Measurements from ENCODE around the gene NPR1.
"Not testable (repeated sequence)": the region's sequence is repeated elsewhere in the genome, so short reads cannot be mapped to it uniquely, and the experiment has no call there.

Gene NPR1

DNA sequence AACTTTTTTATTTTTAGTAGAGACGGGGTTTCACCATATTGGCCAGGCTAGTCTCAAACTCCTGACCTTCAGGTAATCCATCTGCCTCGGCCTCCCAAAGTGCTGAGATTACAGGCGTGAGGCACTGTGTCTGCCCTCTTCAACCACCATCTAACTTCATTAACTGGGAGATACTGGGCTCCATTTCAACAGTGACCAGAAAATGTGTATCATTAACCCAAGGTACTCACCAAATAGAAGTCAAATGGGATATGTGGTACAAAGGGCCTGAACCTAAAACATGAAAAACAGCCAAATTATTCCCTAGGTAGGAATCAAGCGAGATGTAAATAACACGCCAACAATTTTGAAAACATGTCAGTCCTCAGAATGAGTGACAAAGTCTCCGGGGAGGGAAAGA, 8.9 kb upstream of the NPR1 start:
- no peaks in the 10 kb centered on the region for H3K27me3 Mint-ChIP-seq (ENCODE audit: low read depth)
- peak overlapping the region in 1 of 3 experiments; percentile 78 for H3K27ac Mint-ChIP-seq
- no peaks in the 10 kb centered on the region for H3K9me3 Mint-ChIP-seq
- H3K4me3 Mint-ChIP-seq = no peak overlapping the region
- peaks cover 22% of the 10 kb centered on the region for H3K4me1 Mint-ChIP-seq
- TF ChIP-seq, protein P1, sequence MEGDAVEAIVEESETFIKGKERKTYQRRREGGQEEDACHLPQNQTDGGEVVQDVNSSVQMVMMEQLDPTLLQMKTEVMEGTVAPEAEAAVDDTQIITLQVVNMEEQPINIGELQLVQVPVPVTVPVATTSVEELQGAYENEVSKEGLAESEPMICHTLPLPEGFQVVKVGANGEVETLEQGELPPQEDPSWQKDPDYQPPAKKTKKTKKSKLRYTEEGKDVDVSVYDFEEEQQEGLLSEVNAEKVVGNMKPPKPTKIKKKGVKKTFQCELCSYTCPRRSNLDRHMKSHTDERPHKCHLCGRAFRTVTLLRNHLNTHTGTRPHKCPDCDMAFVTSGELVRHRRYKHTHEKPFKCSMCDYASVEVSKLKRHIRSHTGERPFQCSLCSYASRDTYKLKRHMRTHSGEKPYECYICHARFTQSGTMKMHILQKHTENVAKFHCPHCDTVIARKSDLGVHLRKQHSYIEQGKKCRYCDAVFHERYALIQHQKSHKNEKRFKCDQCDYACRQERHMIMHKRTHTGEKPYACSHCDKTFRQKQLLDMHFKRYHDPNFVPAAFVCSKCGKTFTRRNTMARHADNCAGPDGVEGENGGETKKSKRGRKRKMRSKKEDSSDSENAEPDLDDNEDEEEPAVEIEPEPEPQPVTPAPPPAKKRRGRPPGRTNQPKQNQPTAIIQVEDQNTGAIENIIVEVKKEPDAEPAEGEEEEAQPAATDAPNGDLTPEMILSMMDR (IDR thresholded peaks at IDR 0.05; ENCODE audit: unreplicated experiment in 3 of 3) = no peak
- peaks cover 54% of the 10 kb centered on the region for H3K36me3 Mint-ChIP-seq (ENCODE audit: low read depth)

DNA sequence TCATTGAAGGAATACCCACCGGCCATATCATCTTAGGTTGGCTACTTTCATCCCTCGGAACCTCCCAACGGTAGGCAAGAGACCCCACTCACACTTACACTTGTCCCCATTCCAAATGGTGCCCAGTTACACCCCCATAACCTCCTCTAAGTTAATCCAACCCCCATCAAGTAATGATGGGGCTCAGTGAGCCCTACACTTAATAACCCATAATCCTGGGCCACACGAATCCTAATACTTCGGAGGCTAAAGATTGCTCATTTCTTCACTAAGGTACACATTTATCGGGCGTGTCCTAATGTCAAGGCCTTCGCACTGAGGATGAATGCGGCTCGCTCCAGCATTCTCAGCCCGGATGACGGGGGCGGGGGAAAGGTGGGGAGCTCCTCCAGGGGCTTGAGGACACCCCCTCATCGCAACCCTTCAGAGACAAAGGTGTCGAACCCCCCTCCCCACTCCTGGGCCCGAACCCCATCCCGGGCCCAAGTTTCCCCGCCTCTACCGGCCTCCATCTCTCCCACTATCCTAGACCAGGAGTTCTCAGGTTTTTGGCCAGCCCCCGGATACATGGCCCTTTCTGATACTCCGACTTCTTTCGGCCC, 8.1 kb upstream of the NPR1 start:
- Mint-ChIP-seq H3K4me3 (no peak overlapping the region), H3K36me3 (ENCODE audit: low read depth) (peaks cover 46% of the 10 kb centered on the region), H3K4me1 (peaks cover 22% of the 10 kb centered on the region), H3K27ac (peak overlapping the region in 1 of 3 experiments; percentile 78), H3K9me3 (no peaks in the 10 kb centered on the region), H3K27me3 (ENCODE audit: low read depth) (no peaks in the 10 kb centered on the region)
- TF ChIP-seq, protein P1 (IDR thresholded peaks at IDR 0.05; ENCODE audit: unreplicated experiment in 3 of 3) = no peak

DNA sequence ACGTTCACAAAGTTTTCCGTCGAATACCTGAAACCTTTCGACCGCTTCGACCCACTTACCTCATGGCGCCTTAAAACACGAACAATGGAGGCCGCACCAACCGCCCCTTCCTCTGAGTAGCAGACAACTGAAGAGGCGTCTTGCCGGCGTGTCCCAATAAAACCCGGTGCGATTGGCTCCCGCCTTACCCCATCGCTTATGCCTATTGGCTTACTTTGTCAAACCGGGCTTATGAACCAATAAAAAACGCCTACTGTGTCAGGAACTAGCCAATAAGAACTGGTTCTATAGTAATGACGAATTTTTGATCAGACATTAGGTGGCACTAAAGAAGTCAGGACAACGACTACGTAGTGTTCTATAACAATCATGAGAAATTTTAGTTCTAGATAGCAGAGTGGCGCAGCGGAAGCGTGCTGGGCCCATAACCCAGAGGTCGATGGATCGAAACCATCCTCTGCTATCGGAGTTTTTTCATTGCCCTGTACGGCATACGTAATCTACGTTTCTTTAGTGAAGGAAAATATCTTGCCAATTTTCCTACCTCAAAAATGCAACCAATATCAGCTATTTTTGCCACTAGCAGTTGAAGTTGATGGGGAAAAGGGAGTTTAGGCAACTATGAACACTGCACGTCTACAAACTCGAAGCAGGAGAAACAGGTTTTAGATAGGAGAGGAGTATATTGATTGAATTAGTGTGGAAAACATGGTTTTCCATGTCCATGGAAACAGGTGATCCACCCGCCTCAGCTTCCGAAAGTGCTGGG, 7.4 kb upstream of the NPR1 start, which contains the start of gene ILF2:
Gene ILF2, minus strand, starts transcription at position 135 of the 769 bp plus-strand sequence. Its CDS starts 71 bp downstream, at position 64.
- TF ChIP-seq, protein P1 (IDR thresholded peaks at IDR 0.05; ENCODE audit: unreplicated experiment in 3 of 3) = peak in 2 of 3 experiments; percentile 27 to 43
- Mint-ChIP-seq H3K4me1 (peaks cover 22% of the 10 kb centered on the region), H3K9me3 (no peaks in the 10 kb centered on the region)

DNA sequence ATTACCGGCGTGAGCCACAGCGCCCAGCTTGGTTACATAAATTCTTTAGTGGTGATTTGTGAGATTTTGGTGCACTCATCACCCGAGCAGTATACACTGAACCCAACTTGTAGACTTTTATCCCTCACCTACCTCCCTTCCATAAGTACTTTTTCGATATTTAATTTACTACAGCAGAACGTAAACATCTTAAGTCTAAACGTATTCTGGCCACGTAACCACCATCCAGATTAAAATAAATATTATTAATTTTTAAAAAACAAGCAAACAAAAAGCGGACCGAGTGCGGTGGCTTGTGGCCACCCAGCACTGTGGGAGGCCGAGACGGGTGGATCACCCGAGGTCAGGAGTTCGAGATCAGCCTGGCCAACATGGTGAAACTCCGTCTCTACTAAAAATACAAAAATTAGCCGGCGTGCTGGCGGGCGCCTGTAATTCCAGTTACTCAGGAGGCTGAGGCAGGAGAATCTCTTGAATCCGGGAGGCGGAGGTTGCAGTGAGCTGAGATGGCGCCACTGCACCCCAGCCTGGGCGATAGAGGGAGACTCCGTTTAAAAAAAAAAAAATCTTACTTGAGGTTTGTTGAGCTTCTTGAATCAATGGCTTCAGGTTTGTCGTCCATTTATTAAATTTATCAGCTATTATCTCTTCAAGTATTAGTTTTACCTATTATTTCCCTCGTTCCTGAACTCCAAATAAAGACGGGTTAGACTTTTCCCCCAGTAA, 6.7 kb upstream of the NPR1 start:
- Mint-ChIP-seq H3K27ac (peak overlapping the region in 2 of 3 experiments; percentile 78 to 83), H3K4me1 (peaks cover 22% of the 10 kb centered on the region), H3K36me3 (ENCODE audit: low read depth) (peaks cover 32% of the 10 kb centered on the region)
- H3K9me3 Mint-ChIP-seq; H3K4me3 Mint-ChIP-seq; H3K27me3 Mint-ChIP-seq (ENCODE audit: low read depth): not testable (repeated sequence)

More for the DNA sequence above, 7.4 kb upstream of the NPR1 start, which contains the start of gene ILF2:
- H3K27ac Mint-ChIP-seq = peak within 1 kb of the TSS in 1 of 3 experiments; percentile 78
- peaks cover 39% of the 10 kb centered on the region for H3K36me3 Mint-ChIP-seq (ENCODE audit: low read depth)
- H3K27me3 Mint-ChIP-seq (ENCODE audit: low read depth) = no peaks in the 10 kb centered on the region
- H3K4me3 Mint-ChIP-seq = no peak within 1 kb of the TSS

DNA sequence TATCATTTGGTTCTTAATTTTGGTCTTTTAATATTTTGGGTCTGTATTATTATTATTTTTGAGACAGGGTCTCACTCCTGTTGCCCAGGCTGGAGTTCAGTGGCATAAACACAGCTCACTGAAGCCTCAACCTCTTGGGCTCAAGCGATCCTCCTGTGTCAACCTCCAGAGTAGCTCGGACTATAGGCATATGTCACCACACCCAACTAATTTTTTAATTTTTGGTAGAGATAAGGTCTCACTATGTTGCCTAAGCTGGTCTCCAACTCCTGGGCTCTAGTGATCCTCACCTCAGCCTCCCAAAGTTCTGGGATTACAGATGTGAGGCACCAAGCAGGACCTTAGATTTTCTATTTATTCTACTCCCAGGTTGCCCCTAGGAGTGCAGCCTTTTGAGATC, 5.0 kb upstream of the NPR1 start:
- TF ChIP-seq, protein P1 (IDR thresholded peaks at IDR 0.05; ENCODE audit: unreplicated experiment in 3 of 3) = no peak
- peak overlapping the region in 1 of 3 experiments; percentile 80 for H3K4me3 Mint-ChIP-seq
- H3K27me3 Mint-ChIP-seq (ENCODE audit: low read depth) = peaks cover 11% of the 10 kb centered on the region
- peaks cover 15% of the 10 kb centered on the region for H3K36me3 Mint-ChIP-seq (ENCODE audit: low read depth)
- H3K4me1 Mint-ChIP-seq = peaks cover 24% of the 10 kb centered on the region
- peak overlapping the region in 2 of 3 experiments; percentile 43 to 63 for H3K27ac Mint-ChIP-seq
- H3K9me3 Mint-ChIP-seq = no peaks in the 10 kb centered on the region
